Measurements from ENCODE around the gene ARHGEF40.

Gene ARHGEF40

GRCh38 chr14:21123429-21123828 is 53.3 kb downstream of the ARHGEF40 start:
- no peaks in the 10 kb centered on the region for H3K9me3 ChIP-seq (ENCODE audit: insufficient read depth, low read length, severe bottlenecking)
- no peaks in the 10 kb centered on the region for H4K20me1 ChIP-seq (ENCODE audit: insufficient read depth, low read length)
- H3K79me2 ChIP-seq (ENCODE audit: insufficient read depth, low read length): no peaks in the 10 kb centered on the region
- no peak overlapping the region for H2AFZ ChIP-seq (ENCODE audit: low read depth, low read length)
- DNase-seq (no peak), ATAC-seq (ENCODE audit: insufficient read depth, low read depth) (no peak)
- no peak overlapping the region for H3K4me3 ChIP-seq (ENCODE audit: low read depth in 1 of 2, low read length in 2 of 2)
- peaks cover 21% of the 10 kb centered on the region for H3K27me3 ChIP-seq (ENCODE audit: insufficient read depth, low read length, poor library complexity)
- no peak overlapping the region for H3K9ac ChIP-seq (ENCODE audit: low read depth, low read length)
- H3K36me3 ChIP-seq (ENCODE audit: insufficient read depth, low read length): no peaks in the 10 kb centered on the region
- no peak for TF ChIP-seq EZH2 (IDR thresholded peaks at IDR 0.05; ENCODE audit: borderline replicate concordance, low read depth, low read length, severe bottlenecking)
- TF ChIP-seq CTCF (IDR thresholded peaks at IDR 0.05; ENCODE audit: borderline replicate concordance, extremely low read depth, low read length, poor library complexity, severe bottlenecking): no peak
- H3K4me2 ChIP-seq (ENCODE audit: insufficient read depth, low read length): no peak overlapping the region
- H3K27ac ChIP-seq (ENCODE audit: low read length): no peak overlapping the region
- no peaks in the 10 kb centered on the region for H3K4me1 ChIP-seq (ENCODE audit: insufficient read depth, low read length)

GRCh38 chr14:21133901-21134300 is 63.8 kb downstream of the ARHGEF40 start:
- Histone ChIP-seq H3K9ac (ENCODE audit: low read depth, low read length) (no peak overlapping the region), H3K9me3 (ENCODE audit: insufficient read depth, low read length, severe bottlenecking) (no peaks in the 10 kb centered on the region), H3K79me2 (ENCODE audit: insufficient read depth, low read length) (no peaks in the 10 kb centered on the region), H3K27me3 (ENCODE audit: insufficient read depth, low read length, poor library complexity) (no peaks in the 10 kb centered on the region), H4K20me1 (ENCODE audit: insufficient read depth, low read length) (no peaks in the 10 kb centered on the region), H3K27ac (ENCODE audit: low read length) (no peak overlapping the region), H3K4me1 (ENCODE audit: insufficient read depth, low read length) (no peaks in the 10 kb centered on the region), H3K36me3 (ENCODE audit: insufficient read depth, low read length) (no peaks in the 10 kb centered on the region), H3K4me2 (ENCODE audit: insufficient read depth, low read length) (no peak overlapping the region), H2AFZ (ENCODE audit: low read depth, low read length) (no peak overlapping the region), H3K4me3 (ENCODE audit: low read depth in 1 of 2, low read length in 2 of 2) (no peak overlapping the region)
- TF ChIP-seq EZH2 (IDR thresholded peaks at IDR 0.05; ENCODE audit: borderline replicate concordance, low read depth, low read length, severe bottlenecking): no peak
- ATAC-seq (ENCODE audit: insufficient read depth, low read depth): no peak
- no peak for DNase-seq

DNA sequence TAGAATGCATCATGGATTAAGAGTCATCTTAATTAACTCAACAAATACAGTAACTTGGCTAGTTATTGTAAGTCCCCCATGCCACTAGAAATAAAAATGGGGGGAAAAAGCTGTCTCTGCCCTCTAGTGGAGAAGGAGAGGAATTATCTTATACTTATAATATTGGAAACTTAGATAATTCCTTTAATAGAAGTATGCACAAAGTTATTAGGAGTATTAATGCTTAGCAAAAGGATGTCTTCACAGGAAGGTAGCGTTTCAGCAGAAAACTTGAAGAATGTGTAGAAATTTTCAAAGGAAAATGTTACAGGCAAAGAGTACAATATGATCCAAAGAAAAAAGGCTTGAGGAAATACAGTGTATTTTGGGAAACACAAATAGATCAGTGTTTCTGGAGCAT is 65.9 kb downstream of the ARHGEF40 start:
- TF ChIP-seq CTCF (IDR thresholded peaks at IDR 0.05; ENCODE audit: borderline replicate concordance, extremely low read depth, low read length, poor library complexity, severe bottlenecking) (peak; percentile 68), EZH2 (IDR thresholded peaks at IDR 0.05; ENCODE audit: borderline replicate concordance, low read depth, low read length, severe bottlenecking) (no peak)
- H3K4me1 ChIP-seq (ENCODE audit: insufficient read depth, low read length): no peaks in the 10 kb centered on the region
- H3K27ac ChIP-seq (ENCODE audit: low read length): no peak overlapping the region
- no peaks in the 10 kb centered on the region for H3K27me3 ChIP-seq (ENCODE audit: insufficient read depth, low read length, poor library complexity)
- H2AFZ ChIP-seq (ENCODE audit: low read depth, low read length): no peak overlapping the region
- H3K9ac ChIP-seq (ENCODE audit: low read depth, low read length): no peak overlapping the region
- H3K9me3 ChIP-seq (ENCODE audit: insufficient read depth, low read length, severe bottlenecking): no peaks in the 10 kb centered on the region
- no peak for DNase-seq
- no peak for ATAC-seq (ENCODE audit: insufficient read depth, low read depth)
- H4K20me1 ChIP-seq (ENCODE audit: insufficient read depth, low read length): no peaks in the 10 kb centered on the region
- no peaks in the 10 kb centered on the region for H3K36me3 ChIP-seq (ENCODE audit: insufficient read depth, low read length)
- H3K4me3 ChIP-seq (ENCODE audit: low read depth in 1 of 2, low read length in 2 of 2): no peak overlapping the region
- H3K4me2 ChIP-seq (ENCODE audit: insufficient read depth, low read length): no peak overlapping the region
- H3K79me2 ChIP-seq (ENCODE audit: insufficient read depth, low read length): no peaks in the 10 kb centered on the region
